NCI-H82 (cell line): ENCODE results near the gene OSBP.

Experiments
- DNase-seq: peaks from one replicate; lab custom pipeline; 2025; lab: John Stamatoyannopoulos, UW

OSBP gene

GRCh38 chr11:59602432-59602831 lies 13.1 kb downstream of the OSBP start:
- no peak for DNase-seq

- DNase-seq, result no peak
These were observed 13.8 kb downstream of the OSBP start for GRCh38 chr11:59601788-59602187.

- DNase-seq, result no peak
These were observed 14.9 kb downstream of the OSBP start for GRCh38 chr11:59600636-59601035.

GRCh38 chr11:59600234-59600633 lies 15.3 kb downstream of the OSBP start:
- DNase-seq, result no peak

GRCh38 chr11:59598961-59599360 lies 16.6 kb downstream of the OSBP start:
- DNase-seq, result no peak

GRCh38 chr11:59584294-59584693 lies 31.3 kb downstream of the OSBP start:
- no peak for DNase-seq

GRCh38 chr11:59582006-59582405 lies 33.6 kb downstream of the OSBP start:
- peak; percentile 1 for DNase-seq

- no peak for DNase-seq
These were observed 37.2 kb downstream of the OSBP start for GRCh38 chr11:59578369-59578768.

- DNase-seq, result no peak
These were observed 40.1 kb downstream of the OSBP start for GRCh38 chr11:59575505-59575904.

GRCh38 chr11:59574932-59575502 lies 40.6 kb downstream of the OSBP start:
- no peak for DNase-seq

GRCh38 chr11:59574467-59574866 lies 41.1 kb downstream of the OSBP start:
- peak; percentile 90 for DNase-seq

- DNase-seq, result no peak
These were observed 42.4 kb downstream of the OSBP start for GRCh38 chr11:59573216-59573615.

DNA sequence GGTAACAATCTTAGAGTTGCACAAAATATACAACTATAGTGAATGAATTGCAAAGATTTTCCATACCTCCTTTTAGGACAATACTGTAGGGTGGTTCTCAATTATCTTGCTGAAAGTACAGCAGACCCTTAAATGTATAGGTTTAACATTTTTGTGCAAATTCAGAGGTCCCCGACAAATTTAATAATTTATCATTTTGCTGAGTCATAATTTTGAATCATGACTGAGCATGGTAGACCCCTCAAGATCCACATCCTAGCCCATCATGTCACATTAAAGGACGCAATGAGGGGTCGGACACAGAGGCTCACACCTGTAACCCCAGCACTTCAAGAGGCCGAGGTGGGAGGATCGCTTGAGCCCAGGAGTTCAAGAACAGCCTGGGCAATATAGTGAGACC lies 43.5 kb downstream of the OSBP start:
- no peak for DNase-seq

- no peak for DNase-seq
These were observed 53.3 kb downstream of the OSBP start for GRCh38 chr11:59562292-59562691.

DNA sequence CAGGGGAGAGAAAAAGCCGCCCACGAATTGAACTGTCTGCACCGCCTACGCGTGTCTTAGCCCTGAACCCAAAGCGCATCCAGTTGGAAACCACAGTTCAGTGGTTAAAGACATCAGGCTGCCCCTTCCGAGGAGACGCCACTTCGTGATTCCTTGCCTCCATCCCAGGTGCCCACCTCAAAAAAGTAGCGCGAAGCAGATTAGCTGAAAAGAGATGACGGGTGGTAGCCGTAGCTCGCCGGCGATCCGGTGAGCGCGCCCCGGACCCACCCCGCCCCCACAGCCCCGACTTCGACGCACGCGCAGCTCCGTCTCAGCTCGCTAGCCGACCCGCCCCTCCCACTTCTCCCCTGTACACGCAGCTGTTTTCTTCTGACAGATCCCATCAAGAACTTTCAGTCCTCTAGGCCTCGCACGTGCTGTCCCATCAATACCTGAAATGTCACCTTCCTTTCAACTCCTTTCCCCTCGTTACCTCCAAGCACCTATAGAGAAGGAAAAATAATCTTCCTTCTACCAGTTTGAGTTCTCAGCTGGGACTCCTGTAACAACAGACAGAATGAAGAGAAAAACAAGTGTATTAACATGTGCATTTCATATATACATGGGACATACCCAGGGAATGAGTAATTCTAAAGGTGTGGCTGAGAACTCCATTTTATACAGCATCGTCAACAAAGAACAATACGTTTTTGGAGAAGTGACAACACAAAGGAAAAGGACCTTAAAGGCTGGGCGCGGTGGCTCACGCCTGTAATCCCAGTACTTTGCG lies 54.7 kb downstream of the OSBP start:
- peak; percentile 93 for DNase-seq

GRCh38 chr11:59560290-59560701 lies 55.3 kb downstream of the OSBP start:
- peak; percentile 90 for DNase-seq

DNA sequence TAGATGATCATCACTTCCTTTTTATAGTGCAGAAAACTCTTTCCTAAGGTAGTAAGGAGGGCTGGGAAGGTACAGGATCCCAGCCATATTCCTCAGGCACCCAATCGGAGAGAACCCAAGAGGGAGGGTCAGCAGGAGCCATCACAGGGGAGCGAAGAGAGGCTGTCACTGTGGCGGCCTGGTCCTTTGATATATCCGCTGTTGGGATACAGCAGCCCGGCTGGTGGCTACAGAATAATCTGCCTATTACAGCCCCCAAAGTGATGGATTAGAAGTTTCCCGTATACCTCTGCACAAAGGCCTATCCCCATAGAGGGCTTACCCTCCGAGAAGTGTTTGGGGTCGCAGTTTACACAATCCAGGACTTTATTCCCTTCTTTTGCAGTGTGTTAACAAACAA lies 55.7 kb downstream of the OSBP start:
- peak; percentile 72 for DNase-seq

DNA sequence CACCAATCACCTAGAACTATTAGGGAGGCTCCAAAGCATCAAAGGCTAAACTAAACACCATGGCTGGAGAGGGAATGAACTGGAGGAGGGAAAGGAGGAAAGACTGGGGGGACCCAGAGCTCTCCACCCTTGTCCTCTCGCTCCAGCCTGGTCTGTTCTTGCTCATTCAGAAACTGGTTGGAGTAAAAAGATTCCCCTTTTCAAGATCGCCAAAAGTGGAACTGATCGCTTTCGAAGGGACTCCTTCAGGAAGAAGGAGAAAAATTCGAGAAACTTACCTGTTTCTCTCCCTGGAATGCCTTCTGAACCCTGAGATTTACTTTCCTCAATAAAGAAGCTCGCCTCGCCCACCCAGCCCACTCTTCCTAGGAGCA lies 57.3 kb downstream of the OSBP start:
- no peak for DNase-seq

- DNase-seq, result peak; percentile 76
These were observed 58.6 kb downstream of the OSBP start for GRCh38 chr11:59556917-59557348.

- DNase-seq, result peak; percentile 94
These were observed 59.3 kb downstream of the OSBP start for GRCh38 chr11:59556115-59556916.

DNA sequence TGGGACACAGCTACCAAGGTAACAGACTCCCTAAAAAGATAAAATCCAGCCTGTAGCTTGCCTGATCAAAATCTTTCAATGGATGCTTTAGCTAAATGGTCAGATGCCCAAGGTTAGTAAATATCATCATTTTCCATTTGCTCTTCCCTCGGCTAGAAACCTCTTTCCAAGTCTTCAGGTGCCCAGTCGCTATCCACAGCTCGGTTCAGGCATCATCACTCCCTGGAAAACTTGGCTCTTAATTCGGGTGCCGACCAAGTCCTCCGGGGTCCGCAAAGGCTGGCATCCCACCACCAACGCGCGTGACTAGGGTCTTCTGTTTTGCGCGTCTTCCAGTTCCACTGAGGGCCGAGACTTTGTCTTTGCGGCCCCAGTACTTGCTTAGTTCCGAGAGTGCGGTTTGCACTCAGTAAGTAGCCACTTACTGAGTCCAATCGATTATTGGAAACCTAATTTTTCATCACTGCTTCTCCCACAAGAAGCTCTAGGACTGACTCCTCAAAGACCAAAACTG lies 59.9 kb downstream of the OSBP start:
- peak; percentile 78 for DNase-seq

DNA sequence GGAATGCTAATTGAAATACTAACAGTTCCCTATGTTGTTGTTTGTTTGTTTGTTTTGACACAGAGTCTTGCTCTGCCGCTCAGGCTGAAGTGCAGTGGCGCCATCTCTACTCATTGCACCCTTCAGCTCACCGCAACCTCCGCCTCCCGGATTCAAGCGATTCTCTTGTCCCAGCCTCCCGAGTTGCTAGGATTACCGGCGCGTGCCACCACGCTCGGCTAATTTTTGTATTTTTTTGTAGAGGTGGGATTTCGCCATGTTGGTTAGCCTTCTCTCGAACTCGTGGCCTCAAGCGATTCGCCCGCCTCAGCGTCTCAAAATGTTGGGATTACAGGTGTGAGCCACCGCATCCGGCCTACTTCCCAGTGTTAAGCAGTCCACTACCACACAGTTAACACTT lies 62.3 kb downstream of the OSBP start:
- DNase-seq, result no peak

DNA sequence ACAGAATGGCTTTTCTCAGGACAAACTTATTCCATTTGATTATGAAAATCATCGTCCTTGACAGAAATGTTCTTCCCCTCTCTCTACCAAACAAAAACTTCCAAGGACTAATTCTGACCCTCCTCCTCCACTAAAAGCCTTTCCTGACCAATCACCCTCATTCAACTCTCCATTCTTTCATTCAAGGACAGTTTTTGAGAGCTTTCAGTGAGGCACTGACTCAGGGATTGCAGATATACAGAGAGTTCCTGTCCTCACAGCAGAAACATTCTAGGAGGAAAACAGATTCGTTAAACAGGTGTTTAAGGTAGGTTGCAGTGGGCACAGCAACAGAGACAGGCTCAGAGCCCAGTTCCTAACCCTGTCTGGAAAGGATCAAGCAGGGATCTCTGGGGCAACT lies 62.7 kb downstream of the OSBP start:
- DNase-seq, result no peak
